ENCODE data around the gene PPP2R2D.

Gene PPP2R2D

GRCh38 chr10:132001238-132001972 is 100.6 kb downstream of the PPP2R2D start:
- no peak overlapping the region for H3K4me3 ChIP-seq (replicated peaks; ENCODE audit: low read depth, low read length)
- TF ChIP-seq CTCF (IDR thresholded peaks at IDR 0.05; ENCODE audit: insufficient read depth, low read length, poor library complexity, severe bottlenecking): no peak
- no peak for DNase-seq (ENCODE audit: extremely low read depth, insufficient read length)

GRCh38 chr10:132002004-132002403 is 101.2 kb downstream of the PPP2R2D start:
- Histone ChIP-seq H3K4me3 (replicated peaks; ENCODE audit: low read depth, low read length) (no peak overlapping the region), H3K36me3 (ENCODE audit: control insufficient read depth, insufficient read depth, low read length) (no peaks in the 10 kb centered on the region), H3K27me3 (replicated peaks; ENCODE audit: control insufficient read depth, insufficient read depth, low read length) (no peaks in the 10 kb centered on the region; the same call in 1 of the 2 replicates)
- no peak for DNase-seq (ENCODE audit: extremely low read depth, insufficient read length)
- no peak for TF ChIP-seq CTCF (IDR thresholded peaks at IDR 0.05; ENCODE audit: insufficient read depth, low read length, poor library complexity, severe bottlenecking)

More at GRCh38 chr10:132001238-132001972, 100.6 kb downstream of the PPP2R2D start:
- H3K27me3 ChIP-seq (replicated peaks; ENCODE audit: control insufficient read depth, insufficient read depth, low read length): no peaks in the 10 kb centered on the region; the same call in 1 of the 2 replicates
- H3K36me3 ChIP-seq (ENCODE audit: control insufficient read depth, insufficient read depth, low read length): no peaks in the 10 kb centered on the region

GRCh38 chr10:132003282-132003924 is 102.6 kb downstream of the PPP2R2D start:
- DNase-seq (ENCODE audit: extremely low read depth, insufficient read length): no peak
- H3K27me3 ChIP-seq (replicated peaks; ENCODE audit: control insufficient read depth, insufficient read depth, low read length): no peaks in the 10 kb centered on the region; the same call in 1 of the 2 replicates
- no peak overlapping the region for H3K4me3 ChIP-seq (replicated peaks; ENCODE audit: low read depth, low read length)
- H3K36me3 ChIP-seq (ENCODE audit: control insufficient read depth, insufficient read depth, low read length): no peaks in the 10 kb centered on the region
- no peak for TF ChIP-seq CTCF (IDR thresholded peaks at IDR 0.05; ENCODE audit: insufficient read depth, low read length, poor library complexity, severe bottlenecking)

- no peak for TF ChIP-seq CTCF (IDR thresholded peaks at IDR 0.05; ENCODE audit: insufficient read depth, low read length, poor library complexity, severe bottlenecking)
- DNase-seq (ENCODE audit: extremely low read depth, insufficient read length): no peak
- Histone ChIP-seq H3K27me3 (replicated peaks; ENCODE audit: control insufficient read depth, insufficient read depth, low read length) (no peaks in the 10 kb centered on the region; the same call in 1 of the 2 replicates), H3K36me3 (ENCODE audit: control insufficient read depth, insufficient read depth, low read length) (no peaks in the 10 kb centered on the region), H3K4me3 (replicated peaks; ENCODE audit: low read depth, low read length) (no peak overlapping the region)
These were observed 103.2 kb downstream of the PPP2R2D start for GRCh38 chr10:132004052-132004451.

GRCh38 chr10:132005147-132005546 is 104.3 kb downstream of the PPP2R2D start:
- Histone ChIP-seq H3K36me3 (ENCODE audit: control insufficient read depth, insufficient read depth, low read length) (no peaks in the 10 kb centered on the region), H3K27me3 (replicated peaks; ENCODE audit: control insufficient read depth, insufficient read depth, low read length) (no peaks in the 10 kb centered on the region), H3K4me3 (replicated peaks; ENCODE audit: low read depth, low read length) (no peak overlapping the region)
- DNase-seq (ENCODE audit: extremely low read depth, insufficient read length): no peak
- TF ChIP-seq CTCF (IDR thresholded peaks at IDR 0.05; ENCODE audit: insufficient read depth, low read length, poor library complexity, severe bottlenecking): no peak

All from GM06990 (cell line).